Dermis microvascular lymphatic vessel endothelial cell (primary cell): Measurements from ENCODE around the gene STK39. TPM values are rescaled to one million over a fixed set of nuclear protein-coding genes. Genes with fewer than 3 reads are reported as not detected.

ENCODE experiments used
- DNase-seq, 2 donors: peaks; one replicate each; pipeline versions ENCODE4 v3.0.0 to v3.0.0-alpha.2; 2010; ENCODE audit warnings: low read depth in 2 of 2
- total RNA-seq: library from RNA; depleted of rRNA; stranded (reverse); fragments of >200 nt; gene quantifications from 2 replicates; pipeline ENCODE4 v1.2.1, GENCODE V29; 2014

Gene STK39
- total RNA-seq, 1 donor from 2014 or later: 2.8 TPM

DNA sequence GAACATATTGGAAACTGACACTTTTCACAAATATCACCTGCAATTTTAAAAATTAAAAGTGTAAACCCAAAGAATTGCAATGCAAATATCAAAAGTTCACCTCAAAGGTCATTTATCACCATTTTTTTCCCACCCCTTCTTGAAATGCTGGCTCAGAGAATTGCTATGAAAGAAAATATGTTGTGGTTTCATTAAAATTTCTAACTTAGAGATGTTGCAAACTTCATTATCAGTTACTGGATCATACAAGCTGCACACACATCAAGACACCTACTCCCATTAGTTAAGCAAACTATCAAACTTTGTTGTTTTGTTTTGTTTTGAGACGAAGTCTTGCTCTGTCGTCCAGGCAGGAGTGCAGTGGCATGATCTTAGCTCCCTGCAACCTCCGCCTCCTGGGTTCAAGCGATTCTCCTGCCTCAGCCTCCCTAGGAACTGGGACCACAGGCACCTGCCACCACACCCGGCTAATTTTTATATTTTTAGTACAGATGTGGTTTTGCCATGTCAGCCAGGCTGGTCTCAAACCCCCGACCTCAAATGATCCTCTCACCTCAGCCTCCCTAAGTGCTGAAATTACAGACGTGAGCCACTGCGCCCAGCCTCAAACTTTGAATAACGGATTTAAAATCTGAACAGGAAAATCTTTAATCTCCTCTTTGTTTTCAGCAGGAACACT is 37.0 kb downstream of the STK39 start:
- DNase-seq: no peak

- no peak for DNase-seq
These were observed 38.7 kb downstream of the STK39 start for GRCh38 chr2:168208652-168209051.

GRCh38 chr2:168207851-168208250 is 39.5 kb downstream of the STK39 start:
- no peak for DNase-seq

DNA sequence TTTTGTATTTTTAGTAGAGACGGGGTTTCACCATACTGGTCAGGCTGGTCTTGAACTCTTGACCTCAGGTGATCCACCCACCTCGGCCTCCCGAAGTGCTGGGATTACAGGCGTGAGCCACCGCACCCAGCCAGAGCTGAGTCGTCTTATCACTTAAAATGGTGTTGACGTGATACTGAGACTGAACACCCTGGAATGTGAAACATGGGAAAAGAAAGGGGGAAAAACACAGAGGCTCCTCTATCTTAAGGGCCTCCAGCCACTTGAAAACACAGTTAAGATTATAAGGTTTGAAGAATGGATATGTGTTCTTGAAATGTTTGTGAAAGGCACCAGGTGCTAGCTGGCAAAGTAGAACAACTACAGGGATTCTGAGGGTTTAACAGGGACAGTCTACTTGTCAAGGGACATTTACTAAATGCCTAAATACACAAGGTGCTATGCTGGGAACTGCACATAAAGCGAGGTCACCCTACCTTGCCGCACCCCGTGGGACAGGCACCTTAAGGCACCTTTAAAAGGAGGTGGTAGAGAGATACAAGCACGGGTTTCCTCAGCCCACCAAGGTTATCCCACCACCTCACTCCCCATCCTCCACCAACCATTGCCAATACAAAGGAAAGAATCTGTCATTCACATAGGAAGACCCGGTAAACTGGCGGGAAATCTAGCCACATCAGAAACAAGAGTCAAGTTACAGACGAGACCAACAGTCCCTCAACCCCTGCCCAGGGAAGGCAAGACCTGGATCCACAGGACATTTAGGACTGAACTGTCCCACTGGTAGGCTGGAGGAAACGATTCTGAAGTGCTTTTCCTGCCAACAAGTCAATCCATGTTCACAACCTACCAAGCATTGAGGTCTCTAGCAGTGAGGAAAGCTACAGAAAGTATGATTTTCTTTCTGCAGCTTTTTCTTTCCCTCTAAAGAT is 43.4 kb downstream of the STK39 start:
- DNase-seq: no peak

GRCh38 chr2:168201584-168202116 is 45.7 kb downstream of the STK39 start:
- DNase-seq: no peak

DNA sequence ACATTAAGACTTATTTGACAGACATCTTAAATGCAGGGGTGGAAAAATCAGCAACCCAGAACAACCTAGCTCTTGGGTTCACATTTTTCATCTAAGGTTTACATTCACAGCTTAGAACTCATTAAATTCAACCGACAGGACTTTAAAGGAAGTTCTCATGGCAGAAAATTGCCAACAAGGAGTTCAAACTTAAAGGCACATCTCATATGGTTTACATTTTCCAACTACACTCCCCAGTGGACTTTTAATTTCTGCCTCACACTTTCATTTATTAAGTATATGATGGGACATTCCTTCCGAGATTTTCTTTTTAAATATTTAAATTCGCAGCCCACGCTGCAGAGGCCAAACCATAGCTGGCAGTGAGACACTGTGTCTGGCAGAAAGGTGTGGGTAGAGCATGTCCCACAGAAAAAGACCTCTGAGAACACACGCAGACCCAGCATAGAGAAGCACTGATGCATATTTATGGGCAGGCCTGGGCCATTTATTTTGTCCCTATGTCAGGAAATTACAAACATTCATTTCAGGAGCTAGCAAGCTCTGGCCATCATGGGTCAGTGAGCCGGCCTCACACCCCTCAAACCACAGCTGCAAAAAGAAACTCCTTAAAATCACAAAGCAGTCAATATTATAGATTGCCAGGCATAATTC is 46.3 kb downstream of the STK39 start:
- DNase-seq: no peak

- no peak for DNase-seq
These were observed 48.8 kb downstream of the STK39 start for GRCh38 chr2:168198476-168199207.

DNA sequence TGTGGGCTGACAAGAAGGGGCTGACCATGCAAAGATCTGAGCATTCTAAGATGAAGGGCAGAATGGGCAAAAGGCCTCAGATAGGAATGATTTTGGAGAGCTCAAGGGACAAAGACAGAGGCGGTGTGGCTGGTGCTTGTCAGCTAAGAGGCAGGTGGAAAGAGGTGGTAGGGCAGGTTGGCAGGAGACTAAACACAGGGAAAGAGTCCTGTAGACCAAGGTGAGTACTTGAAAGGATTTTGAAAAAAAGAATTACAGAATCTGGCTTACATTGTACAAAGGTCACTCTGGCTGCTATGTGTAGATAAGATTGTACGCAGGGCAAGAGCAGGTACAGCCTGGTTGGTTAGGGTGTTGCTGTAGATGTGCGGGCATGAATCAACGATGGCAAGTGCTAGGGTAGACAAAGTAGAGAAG is 50.6 kb downstream of the STK39 start:
- no peak for DNase-seq

DNA sequence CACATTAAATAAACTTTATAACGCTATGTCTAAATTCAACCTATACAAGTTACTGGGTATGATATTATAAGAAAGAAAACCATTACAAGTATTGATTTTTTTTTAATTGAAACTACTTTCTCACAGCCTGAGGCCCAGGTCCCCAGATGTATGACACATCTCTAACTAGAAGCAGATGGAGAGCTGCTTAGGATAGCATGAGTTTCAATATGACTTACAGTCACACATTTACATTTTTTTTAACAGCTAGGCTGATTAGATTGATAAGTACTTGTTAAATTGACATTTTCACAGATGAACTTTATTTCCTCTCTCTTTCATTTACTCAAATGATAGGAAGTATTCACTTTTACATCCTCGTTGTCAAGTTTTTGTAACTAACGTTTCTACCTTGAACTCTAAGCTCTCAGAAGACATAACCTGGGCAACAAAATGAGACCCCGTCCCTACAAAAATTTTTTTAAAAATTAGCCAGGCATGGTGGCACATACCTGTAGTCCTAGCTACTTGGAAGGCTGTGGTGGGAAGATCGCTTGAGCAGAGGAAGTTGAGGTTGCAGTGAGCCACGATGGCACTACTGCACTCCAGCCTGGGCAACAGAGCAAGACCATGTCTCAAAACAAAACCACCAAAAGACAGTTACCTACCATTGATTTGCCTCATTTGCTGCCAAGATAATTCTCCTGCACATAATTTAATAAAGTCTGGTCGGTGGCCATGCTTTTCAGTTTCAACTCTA is 52.4 kb downstream of the STK39 start:
- no peak for DNase-seq

DNA sequence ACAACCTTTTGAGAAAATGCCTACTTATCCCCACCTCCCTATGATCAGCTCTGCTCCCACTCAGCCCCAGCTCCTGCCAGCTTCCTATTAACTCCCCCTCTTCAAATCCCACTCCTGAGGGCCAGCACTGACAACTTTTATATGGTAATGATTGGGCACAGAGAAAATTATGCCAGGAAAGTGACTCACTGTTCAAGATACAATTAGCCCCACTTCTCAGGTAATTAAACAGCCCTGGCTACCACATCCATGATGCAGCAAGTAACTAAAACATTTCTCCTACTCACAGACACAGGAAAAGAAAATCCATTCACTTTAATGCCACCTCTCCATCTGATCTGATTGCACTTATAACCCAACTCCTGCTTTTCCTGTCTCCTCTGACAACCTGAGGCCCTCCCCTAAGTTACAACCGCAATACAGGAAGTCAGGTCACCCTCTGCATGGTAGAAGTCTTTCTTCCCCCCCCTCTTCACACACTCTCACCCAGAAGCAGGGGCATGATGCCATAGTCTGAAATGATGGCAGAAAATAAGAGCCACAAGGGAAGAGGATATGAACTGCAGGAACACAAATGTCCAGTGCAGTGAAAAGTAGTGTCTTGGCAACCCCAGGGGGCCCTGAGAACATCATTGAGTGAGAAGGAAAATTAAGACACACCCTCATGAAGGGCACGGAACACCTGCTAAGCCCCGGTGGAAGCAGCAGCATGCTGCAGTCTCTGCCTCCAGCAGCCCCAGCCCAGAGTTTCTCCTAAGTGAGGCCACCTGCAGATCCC is 54.4 kb downstream of the STK39 start:
- DNase-seq: peak in 1 of 2 donors; percentile 35

- peak in 1 of 2 donors; percentile 42 for DNase-seq
These were observed 55.2 kb downstream of the STK39 start for GRCh38 chr2:168191955-168192785.

DNA sequence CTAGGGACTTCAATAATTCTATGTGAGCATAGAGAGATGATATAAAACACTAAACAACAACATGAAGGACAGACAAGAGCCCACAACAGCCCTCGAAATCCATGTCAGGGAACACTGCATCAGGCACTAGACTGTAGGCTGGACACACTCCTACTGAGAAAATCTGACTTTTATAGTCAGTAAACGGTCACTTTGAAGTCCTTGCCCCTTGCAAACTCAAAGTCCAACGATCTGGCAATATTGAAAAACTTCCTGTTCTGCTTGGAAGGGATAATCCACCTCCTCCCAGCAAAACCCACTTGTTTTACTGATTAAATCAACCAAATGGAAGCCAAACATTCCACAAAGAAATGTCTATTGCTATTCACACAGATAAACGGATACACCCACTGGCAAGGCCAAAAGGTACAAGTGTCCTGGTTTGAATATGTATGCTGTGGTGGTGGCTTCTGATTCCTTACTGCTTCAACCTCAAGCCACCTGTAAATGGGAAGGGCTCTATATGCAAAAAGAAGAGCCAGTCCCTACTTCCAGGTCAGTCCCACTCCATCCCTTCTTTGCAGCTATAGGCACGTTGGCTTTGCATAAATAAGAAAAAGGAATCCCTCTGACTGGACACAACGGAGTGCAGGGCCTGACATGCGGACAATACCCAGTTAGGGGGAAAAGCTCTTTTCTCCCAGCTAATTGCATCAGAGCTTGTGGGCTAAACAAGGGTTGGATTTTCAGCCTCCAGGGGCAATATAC is 56.6 kb downstream of the STK39 start:
- no peak for DNase-seq

DNA sequence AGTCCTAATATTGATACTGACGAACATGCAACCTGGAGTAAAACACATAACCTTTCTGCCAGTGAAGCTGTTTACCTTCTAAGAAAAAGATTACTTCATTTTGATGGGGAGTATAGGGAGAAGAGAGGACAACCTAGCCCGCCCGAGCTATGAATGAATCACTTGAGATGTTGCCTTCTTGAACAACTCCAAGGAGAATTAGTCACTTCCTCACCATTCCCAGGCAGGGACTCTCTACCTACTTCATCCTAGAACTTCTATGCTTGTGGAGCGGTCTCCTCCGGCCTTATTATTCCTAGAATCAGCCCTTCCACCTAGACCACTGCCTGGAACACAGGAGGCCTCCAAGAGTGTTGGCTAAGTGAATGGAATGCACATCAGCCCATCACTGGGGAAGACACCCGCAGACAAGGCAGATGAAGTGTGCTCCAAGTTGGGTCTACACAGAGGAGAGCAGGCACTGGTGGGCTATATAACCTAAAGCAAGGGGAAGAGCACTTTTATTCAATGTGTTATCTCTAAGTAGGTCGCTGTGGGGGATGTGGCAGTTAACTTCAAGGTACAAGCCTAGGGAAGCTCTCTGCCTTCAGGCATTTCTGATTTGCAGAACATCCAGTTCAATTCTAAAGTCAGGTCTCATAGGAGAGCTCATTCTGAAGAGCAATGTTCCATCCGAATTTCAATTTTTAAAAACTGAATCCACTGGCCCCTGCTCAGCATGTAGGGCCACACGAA is 57.4 kb downstream of the STK39 start:
- DNase-seq: peak in 1 of 2 donors; percentile 72

DNA sequence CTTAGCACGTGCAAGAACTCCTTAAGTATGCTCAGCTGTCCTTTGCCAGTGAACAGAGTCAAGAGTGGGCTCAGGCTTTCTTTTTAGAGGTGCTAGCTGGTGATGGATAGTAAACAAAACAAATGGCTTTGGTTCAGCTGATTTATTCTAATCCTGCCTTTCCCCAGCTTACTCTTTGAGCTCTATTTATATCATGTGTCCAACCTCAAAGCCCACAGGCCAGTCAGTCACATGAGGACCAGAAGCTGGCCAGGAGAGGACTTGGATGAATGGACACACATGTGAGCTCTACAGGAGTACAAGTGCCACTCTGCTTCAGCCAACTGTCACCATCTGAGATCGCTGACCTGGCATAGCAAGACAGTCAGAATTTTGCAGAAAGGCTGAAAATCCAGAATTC is 59.4 kb downstream of the STK39 start:
- DNase-seq: no peak

DNA sequence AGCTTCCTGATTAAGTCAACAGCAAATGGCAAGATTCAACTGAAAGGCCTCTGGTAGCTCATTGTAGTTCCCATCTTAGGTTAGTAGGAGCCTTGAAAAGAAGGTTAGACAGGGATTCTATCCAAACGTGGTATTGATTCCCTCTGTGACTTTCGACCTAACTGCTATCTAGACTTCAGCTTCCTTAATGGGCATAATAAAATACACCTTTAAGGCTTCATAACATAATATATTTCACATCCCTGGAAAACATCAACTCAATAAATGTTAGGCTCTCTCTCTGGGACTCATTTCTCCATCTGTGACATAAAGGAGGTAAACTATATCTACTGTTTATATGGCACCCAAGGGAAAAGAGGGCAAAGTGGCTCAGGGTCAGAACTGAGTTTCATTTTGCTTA is 60.9 kb downstream of the STK39 start:
- no peak for DNase-seq

DNA sequence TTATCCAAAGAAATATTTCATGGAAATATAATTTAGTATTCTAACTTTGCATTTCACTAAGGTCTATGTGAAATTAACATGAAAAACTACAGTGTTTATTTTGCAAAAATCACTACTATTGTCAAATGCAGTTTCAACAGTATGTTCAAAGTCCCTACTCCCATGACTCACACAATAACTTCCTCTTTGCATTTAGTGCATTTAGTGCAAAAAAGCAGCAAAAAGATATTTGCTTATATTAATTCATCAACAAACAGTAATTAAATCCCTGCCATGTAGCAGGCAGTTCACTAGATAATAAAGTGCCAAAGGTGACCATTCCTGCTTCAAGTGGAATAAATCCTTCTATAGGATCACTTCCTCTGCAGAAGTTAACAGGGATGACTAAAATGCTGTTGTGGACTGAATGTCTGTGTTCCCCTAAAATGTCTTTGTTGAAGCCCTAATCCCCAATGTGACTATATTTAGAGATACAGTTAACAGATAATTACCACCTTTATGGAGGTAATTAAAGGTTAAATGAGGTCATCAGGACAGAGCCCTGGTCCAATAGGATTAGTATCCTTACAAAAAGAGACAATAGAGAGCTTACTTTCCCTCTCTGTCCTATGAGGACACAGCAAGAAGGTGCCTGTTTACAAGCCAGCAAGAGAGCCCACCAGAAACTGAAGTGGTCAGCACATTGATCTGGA is 61.7 kb downstream of the STK39 start:
- peak in 1 of 2 donors; percentile 17 for DNase-seq
